ENCODE measurements around the gene FHAD1.

FHAD1 gene

DNA sequence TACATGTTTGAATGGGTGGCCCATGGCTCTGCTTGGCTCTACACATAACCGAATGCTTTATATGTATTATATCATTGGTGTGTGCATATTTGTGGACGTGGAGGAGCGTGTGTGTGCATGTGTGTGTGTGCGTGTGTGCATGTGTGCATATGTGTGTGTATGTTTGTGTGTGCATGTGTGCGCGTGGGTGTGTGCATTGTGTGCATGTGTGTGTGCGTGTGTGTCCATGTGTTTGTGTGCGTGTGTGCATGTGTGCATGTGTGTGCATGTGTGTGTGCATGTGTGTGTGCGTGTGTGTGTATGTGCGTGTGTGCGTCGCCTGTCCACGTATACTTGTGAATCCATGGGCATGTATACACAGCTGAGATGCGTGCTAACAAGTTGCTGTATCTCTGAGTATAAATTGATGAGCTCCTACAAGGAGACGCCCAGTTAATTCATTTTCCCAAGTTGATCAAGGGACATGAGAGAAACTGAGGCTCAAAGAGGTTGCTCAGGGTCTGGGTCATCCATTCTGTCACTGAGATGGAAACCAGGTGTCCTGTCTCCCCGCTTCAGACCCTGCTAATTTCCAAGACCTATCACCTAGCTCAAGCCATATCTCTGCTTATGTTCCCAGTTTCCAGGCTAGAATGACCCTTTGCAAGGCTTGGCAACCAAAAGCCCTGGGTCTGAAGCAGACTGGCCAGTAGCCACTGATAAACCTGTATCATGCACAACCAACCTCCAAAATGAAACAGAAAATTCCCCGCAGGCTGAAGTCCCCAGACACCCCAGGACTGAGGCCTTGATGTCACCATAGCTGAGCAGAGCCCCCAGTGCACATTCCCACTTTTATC, 188.4 kb downstream of the FHAD1 start:
- no peak for DNase-seq (ENCODE audit: low read depth in 2 of 2)

DNA sequence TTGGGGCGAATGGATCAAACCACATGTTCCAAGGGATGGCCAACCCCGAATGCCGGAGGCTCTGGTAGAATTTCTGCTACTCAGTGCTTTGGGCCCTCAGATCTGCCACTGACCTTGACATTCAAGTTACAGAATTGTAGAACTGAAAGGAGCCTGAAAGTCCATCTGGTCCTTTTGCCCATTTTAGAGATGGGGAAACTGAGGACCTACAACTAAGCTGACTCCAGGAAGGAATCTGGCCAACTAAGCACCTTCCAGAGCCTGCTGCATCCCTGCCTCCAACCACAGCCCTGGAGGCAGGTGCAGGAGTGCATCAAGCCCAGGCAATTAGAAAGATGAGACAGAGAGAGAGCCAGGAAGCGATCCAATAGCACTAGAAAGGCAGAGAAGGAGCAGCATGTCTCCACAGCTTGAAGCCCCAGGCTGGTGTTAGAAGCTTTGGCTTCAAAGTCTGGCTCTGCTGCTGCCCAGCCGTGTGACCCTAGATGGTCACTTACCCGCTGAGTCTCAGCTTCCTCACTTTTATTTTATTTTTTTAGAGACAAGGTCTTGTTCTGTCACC, 189.9 kb downstream of the FHAD1 start:
- DNase-seq (ENCODE audit: low read depth in 2 of 2): no peak

DNA sequence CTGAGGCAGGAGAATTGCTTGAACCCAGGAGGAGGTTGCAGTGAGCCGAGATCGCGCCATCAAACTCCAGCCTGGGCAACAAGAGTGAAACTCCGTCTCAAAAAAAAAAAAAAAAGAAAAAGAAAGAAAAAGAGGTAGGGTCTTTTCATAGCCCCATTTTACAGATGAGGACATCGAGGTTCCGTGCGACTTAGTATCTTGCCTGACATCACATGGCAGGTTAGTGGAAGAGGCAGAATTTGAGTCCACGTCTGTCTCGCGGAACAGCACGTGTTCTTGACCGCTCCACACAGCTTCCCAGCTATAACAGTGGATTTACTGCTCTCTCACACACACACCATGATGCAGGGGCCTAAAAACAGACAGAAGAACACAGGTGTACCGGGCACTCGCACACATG, 192.3 kb downstream of the FHAD1 start:
- no peak for DNase-seq (ENCODE audit: low read depth in 2 of 2)

DNA sequence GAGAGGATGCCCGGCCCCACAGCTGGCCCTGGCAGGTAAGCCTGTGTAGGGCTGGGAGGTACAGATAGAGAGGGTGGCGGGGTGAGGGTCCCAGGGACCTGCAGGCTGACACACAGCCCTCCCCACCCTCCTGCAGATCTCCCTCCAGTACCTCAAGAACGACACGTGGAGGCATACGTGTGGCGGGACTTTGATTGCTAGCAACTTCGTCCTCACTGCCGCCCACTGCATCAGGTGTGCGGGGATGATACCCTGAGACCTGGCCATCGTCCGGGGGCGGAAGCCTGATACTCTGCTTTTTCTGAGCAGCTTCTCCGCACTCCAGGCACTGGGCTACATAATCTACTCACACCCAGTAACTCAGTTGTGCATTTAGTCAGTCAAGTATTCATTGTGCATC, 193.3 kb downstream of the FHAD1 start:
- DNase-seq (ENCODE audit: low read depth in 2 of 2): no peak

DNA sequence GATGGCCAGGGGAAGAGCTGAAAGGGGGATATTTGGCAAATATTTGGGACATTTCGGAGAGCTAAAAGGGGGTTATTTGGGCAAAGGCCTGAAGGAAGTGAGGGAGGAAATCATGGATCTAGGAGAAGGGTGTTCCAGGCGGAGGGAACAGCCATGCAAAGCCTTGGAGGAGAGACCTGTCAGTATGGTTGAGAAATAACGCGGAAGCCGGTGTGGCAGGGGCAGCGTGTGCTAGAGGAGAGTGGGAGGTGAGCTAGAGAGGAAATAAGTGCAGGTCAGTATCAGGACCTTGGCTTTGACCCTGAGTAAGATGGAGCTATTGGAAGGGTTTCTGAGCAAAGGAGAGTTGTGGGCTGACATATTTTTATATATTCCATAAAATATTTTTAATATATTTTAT, 194.2 kb downstream of the FHAD1 start:
- no peak for DNase-seq (ENCODE audit: low read depth in 2 of 2)

DNA sequence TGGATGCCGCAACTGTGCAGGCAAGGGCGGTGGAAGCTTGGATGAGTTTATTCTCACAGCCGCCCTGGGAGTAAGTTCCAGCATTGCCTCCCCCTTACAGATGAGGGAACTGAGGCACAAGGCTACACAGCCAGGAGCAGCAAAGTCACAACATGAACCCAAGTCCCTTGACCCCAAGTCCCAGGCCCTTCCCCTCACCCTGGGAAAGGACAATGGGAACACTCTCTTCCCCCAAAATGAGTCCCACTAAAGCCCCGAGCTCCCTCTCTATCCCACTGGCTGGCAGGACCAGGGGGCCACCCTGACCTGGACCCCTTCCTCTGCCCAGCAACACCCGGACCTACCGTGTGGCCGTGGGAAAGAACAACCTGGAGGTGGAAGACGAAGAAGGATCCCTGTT, 195.1 kb downstream of the FHAD1 start:
- DNase-seq (ENCODE audit: low read depth in 2 of 2): no peak

DNA sequence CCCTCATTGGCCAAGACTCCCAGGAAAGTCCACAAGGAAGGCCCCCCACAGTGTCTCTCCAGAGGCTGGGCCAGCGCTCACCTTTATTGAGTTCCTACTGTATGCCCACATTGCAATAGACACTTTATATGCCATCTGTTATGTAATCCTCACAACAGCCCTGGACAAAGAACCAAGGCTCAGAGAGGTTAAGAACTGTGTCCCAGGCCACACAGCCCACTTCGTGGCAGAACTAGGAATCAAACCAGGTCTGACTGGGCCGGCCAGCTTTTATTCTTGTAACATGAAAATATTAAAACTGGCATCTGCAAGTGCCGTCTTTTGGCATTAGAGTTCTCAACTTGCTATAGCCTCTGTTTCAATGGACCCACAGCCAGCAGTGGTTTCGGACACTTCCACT, 195.7 kb downstream of the FHAD1 start:
- DNase-seq (ENCODE audit: low read depth in 2 of 2): no peak

DNA sequence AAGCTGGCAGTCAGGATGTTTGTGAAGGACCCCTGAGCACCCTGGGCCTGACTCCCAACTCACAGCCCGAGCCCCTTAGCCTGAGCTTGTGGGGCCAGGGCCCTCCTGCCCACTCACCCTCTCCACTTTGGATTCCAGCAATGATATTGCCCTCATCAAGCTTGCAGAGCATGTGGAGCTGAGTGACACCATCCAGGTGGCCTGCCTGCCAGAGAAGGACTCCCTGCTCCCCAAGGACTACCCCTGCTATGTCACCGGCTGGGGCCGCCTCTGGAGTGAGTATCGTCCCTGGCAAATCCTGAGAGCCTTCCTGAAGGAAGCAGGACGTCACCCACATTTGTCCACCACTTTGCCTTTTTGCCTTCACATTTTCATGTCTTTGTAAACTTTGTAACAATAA, 196.3 kb downstream of the FHAD1 start:
- DNase-seq (ENCODE audit: low read depth in 2 of 2): no peak

DNA sequence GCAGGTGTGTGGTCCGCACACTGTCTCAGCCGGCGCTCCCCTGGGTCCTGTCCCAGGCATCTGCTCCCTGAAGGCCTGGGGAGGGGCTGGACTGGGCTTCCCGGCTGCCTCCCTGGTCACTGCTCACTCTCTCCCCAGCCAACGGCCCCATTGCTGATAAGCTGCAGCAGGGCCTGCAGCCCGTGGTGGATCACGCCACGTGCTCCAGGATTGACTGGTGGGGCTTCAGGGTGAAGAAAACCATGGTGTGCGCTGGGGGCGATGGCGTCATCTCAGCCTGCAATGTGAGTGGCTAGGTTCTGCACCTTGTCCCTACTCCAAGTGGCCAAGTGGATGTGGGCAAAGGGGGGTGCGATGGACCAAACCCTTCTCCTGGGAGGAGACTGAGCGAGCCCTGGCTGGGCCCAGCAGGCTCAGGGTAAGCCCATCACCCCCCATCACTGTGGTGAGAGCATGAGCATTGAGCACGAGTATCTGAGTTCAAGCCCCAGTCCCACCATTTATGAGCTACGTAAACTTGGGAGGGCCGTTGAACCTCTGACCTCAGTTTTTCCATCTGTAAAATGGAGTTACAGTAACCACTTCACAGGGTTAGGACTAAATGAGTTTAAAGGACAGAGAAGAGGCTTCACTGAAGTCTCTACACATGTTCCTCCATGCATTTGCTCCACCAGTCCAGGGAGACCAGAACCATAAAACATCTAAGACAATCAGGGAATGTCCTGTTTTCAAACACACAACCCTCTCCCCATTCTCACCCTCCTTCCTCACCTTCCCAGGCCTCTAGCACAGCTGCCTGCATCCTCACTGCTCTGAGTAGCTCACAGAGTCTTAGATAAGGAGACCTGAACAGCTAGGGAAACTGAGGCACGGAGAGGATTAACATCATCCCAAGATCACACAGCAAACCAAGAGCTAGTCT, 197.7 kb downstream of the FHAD1 start:
- no peak for DNase-seq (ENCODE audit: low read depth in 2 of 2)

DNA sequence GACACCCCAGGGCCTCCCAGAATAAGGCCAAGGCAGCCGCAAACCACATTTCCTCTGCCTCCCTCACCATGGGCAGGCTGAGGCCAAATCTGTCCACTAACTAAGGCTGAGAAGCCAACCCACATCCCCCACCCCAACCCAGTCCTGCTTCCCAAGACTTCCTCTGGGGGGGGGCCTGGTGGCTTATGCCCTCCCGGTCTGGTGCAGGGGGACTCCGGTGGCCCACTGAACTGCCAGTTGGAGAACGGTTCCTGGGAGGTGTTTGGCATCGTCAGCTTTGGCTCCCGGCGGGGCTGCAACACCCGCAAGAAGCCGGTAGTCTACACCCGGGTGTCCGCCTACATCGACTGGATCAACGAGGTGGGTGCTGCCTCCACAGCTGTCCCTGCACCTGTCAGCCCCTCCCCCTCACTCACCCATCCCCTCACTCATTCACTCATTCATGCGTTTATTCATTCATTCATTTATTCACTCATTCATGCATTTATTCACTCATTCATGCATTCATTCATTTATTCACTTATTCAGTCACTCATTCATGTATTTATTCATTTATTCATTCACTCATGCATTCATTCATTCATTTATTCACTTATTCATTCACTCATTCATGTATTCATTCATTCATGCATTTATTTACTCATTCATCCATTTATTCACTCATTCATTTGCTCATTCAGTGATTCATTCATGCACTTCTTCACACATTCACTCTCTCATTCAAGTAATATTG, 198.5 kb downstream of the FHAD1 start:
- no peak for DNase-seq (ENCODE audit: low read depth in 2 of 2)

DNA sequence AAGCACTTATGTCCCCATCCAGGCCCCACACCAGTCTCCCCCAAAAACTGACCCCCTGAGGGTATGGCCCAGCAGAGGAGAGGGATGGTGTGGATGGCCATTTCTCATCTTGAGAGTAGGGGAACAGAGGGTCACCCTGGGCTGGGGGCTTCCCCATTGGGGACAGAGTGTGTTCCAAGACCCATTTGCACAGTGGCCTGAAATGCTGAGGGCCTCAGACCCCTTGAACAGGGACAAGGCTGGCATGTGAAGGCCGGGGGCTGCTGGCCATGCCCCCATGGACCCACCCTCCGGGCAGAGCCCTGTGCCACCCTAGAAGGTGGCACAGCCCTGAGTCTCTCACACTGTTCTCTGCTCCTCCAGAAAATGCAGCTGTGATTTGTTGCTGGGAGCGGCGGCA, 199.2 kb downstream of the FHAD1 start:
- no peak for DNase-seq (ENCODE audit: low read depth in 2 of 2)

All from stimulated activated CD4-positive, alpha-beta T cell treated with anti-CD3 and anti-CD28 coated beads, Interleukin-15, amount 100 ng/mL, for 48 hours (primary cell).